Adrenal gland (tissue), 5 donors: ENCODE results near the gene MARF1.

Experiments
- CTCF ChIP-seq, 6 experiments: fragments of 450-650 bp in 4 of 6; fragments of 200-600 bp in 2 of 6; sonication (generic) in 1 of 6; IDR thresholded peaks; 1 replicate in 5 of 6; 2 replicates in 1 of 6; pipeline versions ENCODE4 v1.5.1 to v1.8.0; 2016 to 2021; ENCODE audit warnings: antibody characterized with exemption in 6 of 6, mild to moderate bottlenecking in 2 of 6, moderate library complexity in 1 of 6
- POLR2A ChIP-seq, 2 donors: fragments of 450-650 bp; IDR thresholded peaks; one replicate each; pipeline ENCODE4 v1.6.1; 2017; ENCODE audit warnings: antibody characterized with exemption in 2 of 2, mild to moderate bottlenecking in 2 of 2, moderate library complexity in 1 of 2
- donor health status: DM: no; HTN: no; CAD: no.

DNA sequence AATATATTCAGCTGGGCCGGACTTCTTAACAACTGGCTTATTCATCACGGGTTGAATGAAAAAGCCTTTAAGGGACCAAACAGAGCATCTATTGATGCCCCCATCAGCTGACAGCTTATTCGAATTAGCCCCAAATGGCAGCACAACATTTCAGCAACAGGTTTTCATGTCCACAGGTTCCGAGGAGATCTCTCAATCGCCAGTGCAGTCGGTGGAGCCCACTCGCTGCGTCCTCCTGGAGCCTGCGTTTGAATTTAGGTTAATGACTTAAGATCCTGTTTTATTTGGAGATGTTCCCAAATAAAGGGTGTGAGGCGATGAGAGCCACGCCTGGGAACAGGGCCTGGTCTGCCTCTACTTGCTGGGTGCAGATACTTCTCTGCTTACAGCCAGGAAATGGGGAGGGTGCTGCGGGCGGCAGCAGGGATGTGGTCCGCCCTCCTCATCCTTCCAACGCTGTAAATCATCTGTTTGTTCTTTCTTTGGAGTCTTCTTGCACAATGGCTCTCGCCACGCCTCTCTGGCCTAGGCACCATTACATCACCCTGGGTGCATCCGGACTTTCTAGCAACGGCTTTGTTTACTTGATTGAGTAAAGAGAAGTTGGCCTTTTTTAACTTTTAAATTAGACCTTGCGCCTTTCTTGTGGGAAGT lies 29.7 kb upstream of the MARF1 start:
- no peak for TF ChIP-seq CTCF (IDR thresholded peaks at IDR 0.05)
- TF ChIP-seq POLR2A (IDR thresholded peaks at IDR 0.05) = no peak
